Limb (tissue), 2 donors: ENCODE data around the gene AGBL1.

ENCODE experiments used
- DNase-seq, 2 donors: peaks; one replicate each; pipeline ENCODE4 v3.0.0-alpha.2; 2016; ENCODE audit errors: extremely low spot score in 2 of 2

AGBL1 gene

GRCh38 chr15:86316726-86317383, 237.2 kb downstream of the AGBL1 start:
- DNase-seq: peak in 1 of 2 donors; percentile 23

- DNase-seq: no peak
These were observed 237.7 kb downstream of the AGBL1 start for GRCh38 chr15:86317384-86317740.

GRCh38 chr15:86322629-86323028, 243.0 kb downstream of the AGBL1 start:
- DNase-seq: no peak

- DNase-seq: no peak
These were observed 247.7 kb downstream of the AGBL1 start for GRCh38 chr15:86327230-86327865.

- no peak for DNase-seq
These were observed 249.0 kb downstream of the AGBL1 start for GRCh38 chr15:86328658-86329057.

GRCh38 chr15:86329311-86330013, 249.8 kb downstream of the AGBL1 start:
- DNase-seq: no peak

GRCh38 chr15:86333819-86334218, 254.1 kb downstream of the AGBL1 start:
- no peak for DNase-seq

- DNase-seq: no peak
These were observed 256.5 kb downstream of the AGBL1 start for GRCh38 chr15:86336051-86336788.

GRCh38 chr15:86337071-86337470, 257.4 kb downstream of the AGBL1 start:
- no peak for DNase-seq

- no peak for DNase-seq
These were observed 267.6 kb downstream of the AGBL1 start for GRCh38 chr15:86347245-86347644.

- DNase-seq: no peak
These were observed 269.9 kb downstream of the AGBL1 start for GRCh38 chr15:86349565-86349964.

GRCh38 chr15:86353213-86353612, 273.5 kb downstream of the AGBL1 start:
- no peak for DNase-seq

GRCh38 chr15:86355361-86355760, 275.7 kb downstream of the AGBL1 start:
- no peak for DNase-seq

GRCh38 chr15:86355801-86356200, 276.1 kb downstream of the AGBL1 start:
- DNase-seq: no peak

- no peak for DNase-seq
These were observed 282.9 kb downstream of the AGBL1 start for GRCh38 chr15:86362555-86362954.

- DNase-seq: no peak
These were observed 293.5 kb downstream of the AGBL1 start for GRCh38 chr15:86373147-86373546.

GRCh38 chr15:86375733-86376280, 296.1 kb downstream of the AGBL1 start:
- DNase-seq: no peak

- no peak for DNase-seq
These were observed 298.2 kb downstream of the AGBL1 start for GRCh38 chr15:86377914-86378313.

- DNase-seq: no peak
These were observed 302.7 kb downstream of the AGBL1 start for GRCh38 chr15:86382341-86382740.

- no peak for DNase-seq
These were observed 303.9 kb downstream of the AGBL1 start for GRCh38 chr15:86383611-86384010.

GRCh38 chr15:86384186-86384585, 304.5 kb downstream of the AGBL1 start:
- peak in 1 of 2 donors; percentile 32 for DNase-seq

GRCh38 chr15:86392296-86392695, 312.6 kb downstream of the AGBL1 start:
- DNase-seq: no peak
